WTC11 (cell line): ENCODE results near the gene TTC38. TPM values are rescaled to one million over a fixed set of nuclear protein-coding genes. Genes with fewer than 3 reads are reported as not detected.
A peak's percentile ranks its signal among the peaks of the same experiment; 100 is the strongest.

ENCODE experiments used
- ATAC-seq: fragments of 200-7000 bp; cut with Tn5 transposase; 2 replicates; pipeline ENCODE4 v1.10.0; 2021; ENCODE audit warnings: mild to moderate bottlenecking, moderate library complexity
- CTCF ChIA-PET: fragments of 300-600 bp; sonication (Branson Sonifier 250); formaldehyde crosslinking; loops from one replicate; lab custom pipeline; 2021; ENCODE audit warnings: antibody characterized with exemption; lab: Charles Lee
- POLR2A ChIA-PET: fragments of 350-600 bp; sonication (Branson Sonifier 250); formaldehyde crosslinking; loops from one replicate; lab custom pipeline; 2021; ENCODE audit warnings: antibody characterized with exemption; lab: Charles Lee
- DNase-seq: peaks from one replicate; pipeline ENCODE4 v3.0.0; 2021; ENCODE audit warnings: low spot score
- H3K27ac Mint-ChIP-seq: 2 replicates; pipeline ENCODE4 v1.8.0; 2021; ENCODE audit warnings: mixed read lengths
- H3K27me3 Mint-ChIP-seq: 2 replicates; pipeline ENCODE4 v1.8.0; 2021; ENCODE audit warnings: low read depth, mild to moderate bottlenecking, moderate library complexity, mixed read lengths
- H3K36me3 Mint-ChIP-seq: 2 replicates; pipeline ENCODE4 v1.8.0; 2021; ENCODE audit warnings: mixed read lengths
- H3K4me1 Mint-ChIP-seq: 2 replicates; pipeline ENCODE4 v1.8.0; 2022; ENCODE audit warnings: mixed read lengths
- H3K4me3 Mint-ChIP-seq: 2 replicates; pipeline ENCODE4 v1.8.0; 2021; ENCODE audit warnings: mild to moderate bottlenecking, moderate library complexity, mixed read lengths
- H3K9me3 Mint-ChIP-seq: 2 replicates; pipeline ENCODE4 v1.8.0; 2021; ENCODE audit warnings: mixed read lengths
- AR ChIP-seq: fragments of 250-450 bp; sonication (Bioruptor Pico); IDR thresholded peaks from 2 replicates; pipeline ENCODE4 v1.9.0; 2021; ENCODE audit warnings: mild to moderate bottlenecking
- ARID4B ChIP-seq: sonication (generic); formaldehyde crosslinking; IDR thresholded peaks from 2 replicates; pipeline ENCODE4 v1.8.0; 2023; ENCODE audit warnings: missing genetic modification reagents, mild to moderate bottlenecking, borderline replicate concordance
- CBFB ChIP-seq: sonication (generic); formaldehyde crosslinking; IDR thresholded peaks from 2 replicates; pipeline ENCODE4 v1.8.1; 2022; ENCODE audit warnings: mild to moderate bottlenecking, low read depth, missing genetic modification reagents
- CREB1 ChIP-seq: sonication (generic); formaldehyde crosslinking; IDR thresholded peaks from 2 replicates; pipeline ENCODE4 v1.8.0; 2023; ENCODE audit warnings: mild to moderate bottlenecking, missing genetic modification reagents
- CREM ChIP-seq: sonication (generic); formaldehyde crosslinking; IDR thresholded peaks from 2 replicates; pipeline ENCODE4 v1.8.1; 2022; ENCODE audit warnings: mild to moderate bottlenecking, missing genetic modification reagents, moderate library complexity
- GRHL2 ChIP-seq: fragments of 250-450 bp; sonication (Bioruptor Pico); IDR thresholded peaks from 2 replicates; pipeline ENCODE4 v1.8.0; 2022; ENCODE audit warnings: mild to moderate bottlenecking, moderate library complexity; ENCODE audit not compliant: insufficient replicate concordance, severe bottlenecking
- IRF1 ChIP-seq: sonication (generic); formaldehyde crosslinking; IDR thresholded peaks from 2 replicates; pipeline ENCODE4 v1.8.0; 2023; ENCODE audit warnings: missing genetic modification reagents
- JAZF1 ChIP-seq: fragments of 250-450 bp; sonication (Bioruptor Pico); IDR thresholded peaks from 2 replicates; pipeline ENCODE4 v1.9.0; 2021; ENCODE audit warnings: moderate library complexity, mild to moderate bottlenecking, inconsistent platforms
- NFE2L1 ChIP-seq: sonication (generic); formaldehyde crosslinking; IDR thresholded peaks from 2 replicates; pipeline ENCODE4 v1.8.1; 2023; ENCODE audit warnings: missing genetic modification reagents
- SMAD4 ChIP-seq: sonication (generic); formaldehyde crosslinking; IDR thresholded peaks from 2 replicates; pipeline ENCODE4 v1.8.0; 2022; ENCODE audit warnings: mild to moderate bottlenecking, missing genetic modification reagents
- SP1 ChIP-seq: sonication (generic); formaldehyde crosslinking; conservative IDR thresholded peaks from 2 replicates; pipeline ENCODE4 v1.8.1; 2022; ENCODE audit warnings: missing genetic modification reagents
- TEAD1 ChIP-seq: sonication (generic); formaldehyde crosslinking; IDR thresholded peaks from 2 replicates; pipeline ENCODE4 v1.8.0; 2022; ENCODE audit warnings: mild to moderate bottlenecking, missing genetic modification reagents
- ZBTB43 ChIP-seq: sonication (generic); formaldehyde crosslinking; IDR thresholded peaks from 2 replicates; pipeline ENCODE4 v1.8.1; 2023; ENCODE audit warnings: mild to moderate bottlenecking, missing genetic modification reagents
- ZNF263 ChIP-seq: sonication (generic); formaldehyde crosslinking; IDR thresholded peaks from 2 replicates; pipeline ENCODE4 v1.8.1; 2022; ENCODE audit warnings: low read depth, mild to moderate bottlenecking, moderate library complexity, missing genetic modification reagents
- ZNF281 ChIP-seq: sonication (generic); formaldehyde crosslinking; IDR thresholded peaks from 2 replicates; pipeline ENCODE4 v1.8.0; 2023; ENCODE audit warnings: mild to moderate bottlenecking, missing genetic modification reagents
- ZNF416 ChIP-seq: fragments of 250-450 bp; sonication (Bioruptor Pico); IDR thresholded peaks from 2 replicates; pipeline ENCODE4 v1.9.0; 2021; ENCODE audit warnings: mild to moderate bottlenecking, inconsistent platforms
- ZNF423 ChIP-seq: fragments of 250-450 bp; sonication (Bioruptor Pico); IDR thresholded peaks from 2 replicates; pipeline ENCODE4 v2.1.2; 2022; ENCODE audit warnings: mild to moderate bottlenecking, moderate library complexity
- ZNF512 ChIP-seq: sonication (generic); formaldehyde crosslinking; IDR thresholded peaks from 2 replicates; pipeline ENCODE4 v1.8.1; 2022; ENCODE audit warnings: missing genetic modification reagents, borderline replicate concordance
- total RNA-seq: library from RNA; stranded (reverse); gene quantifications from 3 replicates; pipeline ENCODE4 v1.2.3, GENCODE V29; 2021

Gene TTC38
- total RNA-seq, 1 experiment from 2014 or later: 20.7 TPM

GRCh38 chr22:46335201-46336118 lies 67.7 kb downstream of the TTC38 start, which contains the start of gene TRMU:
TSS of gene TRMU (plus strand) at chr22:46335714. CDS start at chr22:46335765, 51 bp downstream.
- Mint-ChIP-seq H3K9me3 (no peaks in the 10 kb centered on the region), H3K27ac (peak within 1 kb of the TSS; percentile 96), H3K36me3 (peaks cover 37% of the 10 kb centered on the region), H3K4me3 (peak within 1 kb of the TSS; percentile 90), H3K27me3 (no peaks in the 10 kb centered on the region), H3K4me1 (peaks cover 18% of the 10 kb centered on the region)
- ATAC-seq: peak; percentile 94
- ChIA-PET CTCF (interaction anchor here (1.0 to 2.3 kb wide), 6 partner anchors 32 to 423 kb away, joined by 3 to 11 read pairs (median 4); no protein-coding TSS in a partner anchor), POLR2A (interaction anchor here (0.6 to 1.3 kb wide), 5 partner anchors 9 to 68 kb away, joined by 3 read pairs; no protein-coding TSS in a partner anchor)
- DNase-seq: peak; percentile 85
- TF ChIP-seq ZNF512: no peak
- TF ChIP-seq IRF1: peak; percentile 64; the same call in 1 of the 2 replicates
- TF ChIP-seq NFE2L1 (CRISPR knock-in tag): peak; percentile 80; the same call in 1 of the 2 replicates
- no peak for TF ChIP-seq JAZF1 (CRISPR knock-in tag)
- no peak for TF ChIP-seq ZNF263 (CRISPR knock-in tag)
- TF ChIP-seq ZBTB43 (CRISPR knock-in tag): peak; percentile 61; the same call in 1 of the 2 replicates
- TF ChIP-seq TEAD1 (CRISPR knock-in tag): peak; percentile 69; the same call in 1 of the 2 replicates
- TF ChIP-seq GRHL2 (CRISPR knock-in tag): no peak
- 0 out of 2 replicates have a peak, but pooled peaks have one; percentile 0 for TF ChIP-seq ZNF281 (CRISPR knock-in tag)
- peak; percentile 73; the same call in 1 of the 2 replicates for TF ChIP-seq CREB1 (CRISPR knock-in tag)
- TF ChIP-seq SMAD4: no peak
- TF ChIP-seq CBFB (CRISPR knock-in tag): no peak
- TF ChIP-seq SP1: peak; percentile 81
- TF ChIP-seq CREM (CRISPR knock-in tag): peak; percentile 72
- TF ChIP-seq ZNF416: peak; percentile 63; the same call in 1 of the 2 replicates
- peak; percentile 85 for TF ChIP-seq ARID4B (CRISPR knock-in tag)
- TF ChIP-seq ZNF423 (CRISPR knock-in tag): no peak
- no peak for TF ChIP-seq AR
